ENCODE results near the gene ZNF814.
"Not testable (repeated sequence)": the region's sequence is repeated elsewhere in the genome, so short reads cannot be mapped to it uniquely, and the experiment has no call there.

Gene ZNF814

DNA sequence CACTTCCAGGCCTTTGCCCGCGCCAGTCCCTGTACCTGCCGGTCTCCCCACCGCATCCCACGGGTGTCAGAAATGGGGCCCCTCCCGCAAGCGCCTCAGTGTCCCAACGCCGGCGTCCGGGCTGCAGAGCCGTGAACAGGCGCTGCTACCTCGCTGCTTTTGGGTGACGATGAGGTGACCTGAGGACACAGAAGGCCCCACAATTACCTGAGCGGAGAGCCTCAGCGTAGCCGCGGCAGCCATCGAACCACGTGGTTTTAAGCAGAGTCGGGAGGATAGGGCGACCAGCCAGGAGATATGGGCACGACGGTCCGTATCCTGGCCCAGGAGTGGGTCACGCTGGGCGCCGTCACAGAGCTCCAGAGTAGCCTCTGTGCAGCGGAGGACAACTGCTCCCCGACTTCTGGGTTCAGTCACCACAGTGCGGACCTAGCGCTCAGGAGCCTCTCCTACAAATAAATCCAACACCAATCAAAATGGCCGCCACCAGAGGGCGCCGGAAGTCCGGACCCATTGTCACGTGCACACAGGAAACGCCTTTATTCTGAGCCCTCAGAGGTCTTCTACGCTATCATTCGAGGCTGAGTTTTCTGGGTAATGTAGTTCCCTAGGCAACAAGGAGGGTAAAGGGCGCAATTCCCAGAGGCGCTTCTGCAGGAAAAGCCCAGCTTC is at the start of gene ZNF814:
TSS of gene ZNF814 (minus strand) at position 478 of the 672 bp plus-strand sequence. CDS start at position 243, 235 bp downstream.
- peak; percentile 29 for DNase-seq (ENCODE audit: low read depth)

DNA sequence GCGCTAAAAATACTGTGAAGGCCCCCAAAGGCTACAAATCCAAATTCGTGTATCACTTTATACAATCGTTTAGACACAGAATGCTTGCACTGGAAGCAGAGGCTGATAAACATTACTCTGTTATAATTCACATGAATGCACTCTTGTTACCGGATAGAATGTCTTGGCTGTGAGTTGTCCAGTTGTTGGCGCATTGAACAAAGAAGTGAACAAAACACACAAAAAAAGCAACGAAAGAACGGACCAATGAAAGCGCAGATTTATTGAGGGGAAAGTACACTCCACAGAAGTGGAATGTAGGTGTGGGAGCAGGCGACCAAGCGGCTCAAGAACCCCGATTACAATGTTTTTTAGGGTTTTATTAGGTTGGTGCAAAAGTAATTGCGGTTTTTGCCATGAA is 46.9 kb upstream of the ZNF814 start:
- no peak for DNase-seq (ENCODE audit: low read depth)

DNA sequence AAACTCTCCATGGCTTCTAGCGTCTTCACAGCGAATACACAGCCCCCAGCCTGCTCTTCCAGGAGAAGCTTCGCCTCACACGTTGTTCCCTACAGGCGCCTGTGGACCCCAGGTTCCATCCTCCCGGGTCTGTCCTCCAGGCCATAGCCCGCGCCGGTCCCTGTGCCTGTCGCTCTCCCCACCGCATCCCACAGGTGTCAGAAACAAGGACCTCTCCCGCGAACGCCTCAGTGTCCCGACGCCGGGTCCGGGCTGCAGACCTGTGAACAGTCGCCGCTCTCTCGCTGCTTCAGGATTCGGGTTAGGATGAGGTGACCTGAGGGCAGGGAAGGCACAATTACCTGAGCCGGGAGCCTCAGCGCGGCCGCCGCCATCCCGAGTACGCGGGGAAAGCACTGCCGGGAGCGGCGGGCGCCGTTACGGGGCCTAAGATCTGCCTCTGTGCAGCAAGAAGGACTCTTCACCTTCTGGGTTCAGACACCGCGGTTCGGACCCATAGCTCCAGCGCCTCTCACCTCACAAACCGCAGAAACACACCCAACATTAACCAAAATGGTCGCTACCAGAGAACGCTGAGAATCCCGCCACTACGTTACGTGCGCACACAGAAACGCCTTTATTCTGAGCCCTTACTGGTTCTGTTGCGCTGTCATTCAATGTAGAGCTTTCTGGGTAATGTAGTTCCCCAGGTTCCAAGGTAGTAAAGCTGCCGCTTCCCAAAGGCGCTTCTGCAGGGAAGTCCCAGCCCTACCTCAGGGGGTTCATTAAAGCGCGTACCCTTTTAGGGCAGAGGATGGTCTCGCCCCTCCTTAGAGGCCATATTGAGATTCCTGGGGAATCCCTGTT is 46.2 kb upstream of the ZNF814 start, which contains the start of gene ZNF418:
TSS of gene ZNF418 (minus strand) at position 583 of the 846 bp plus-strand sequence. CDS start 1,580 bp downstream, outside the sequence.
- no peak for DNase-seq (ENCODE audit: low read depth)

DNA sequence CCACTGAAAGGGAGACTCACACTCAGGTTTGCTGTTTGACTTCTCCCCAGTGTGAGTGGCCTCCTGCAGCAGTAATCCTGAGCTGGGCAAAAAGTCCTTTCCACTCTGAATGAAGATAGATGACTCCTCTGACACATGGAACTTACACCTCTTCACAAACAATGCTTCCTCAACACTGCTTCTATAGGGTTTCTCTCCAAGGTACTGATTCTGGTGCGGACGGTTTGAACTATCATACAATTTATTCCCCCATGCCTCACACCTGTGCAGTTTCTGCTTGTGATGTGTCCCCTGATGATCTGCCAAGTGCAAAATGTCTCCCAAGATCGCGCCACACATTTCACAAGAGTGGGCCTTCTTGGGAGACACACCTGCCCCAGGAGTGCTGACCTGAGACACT is 38.8 kb upstream of the ZNF814 start:
- DNase-seq (ENCODE audit: low read depth), result no peak

DNA sequence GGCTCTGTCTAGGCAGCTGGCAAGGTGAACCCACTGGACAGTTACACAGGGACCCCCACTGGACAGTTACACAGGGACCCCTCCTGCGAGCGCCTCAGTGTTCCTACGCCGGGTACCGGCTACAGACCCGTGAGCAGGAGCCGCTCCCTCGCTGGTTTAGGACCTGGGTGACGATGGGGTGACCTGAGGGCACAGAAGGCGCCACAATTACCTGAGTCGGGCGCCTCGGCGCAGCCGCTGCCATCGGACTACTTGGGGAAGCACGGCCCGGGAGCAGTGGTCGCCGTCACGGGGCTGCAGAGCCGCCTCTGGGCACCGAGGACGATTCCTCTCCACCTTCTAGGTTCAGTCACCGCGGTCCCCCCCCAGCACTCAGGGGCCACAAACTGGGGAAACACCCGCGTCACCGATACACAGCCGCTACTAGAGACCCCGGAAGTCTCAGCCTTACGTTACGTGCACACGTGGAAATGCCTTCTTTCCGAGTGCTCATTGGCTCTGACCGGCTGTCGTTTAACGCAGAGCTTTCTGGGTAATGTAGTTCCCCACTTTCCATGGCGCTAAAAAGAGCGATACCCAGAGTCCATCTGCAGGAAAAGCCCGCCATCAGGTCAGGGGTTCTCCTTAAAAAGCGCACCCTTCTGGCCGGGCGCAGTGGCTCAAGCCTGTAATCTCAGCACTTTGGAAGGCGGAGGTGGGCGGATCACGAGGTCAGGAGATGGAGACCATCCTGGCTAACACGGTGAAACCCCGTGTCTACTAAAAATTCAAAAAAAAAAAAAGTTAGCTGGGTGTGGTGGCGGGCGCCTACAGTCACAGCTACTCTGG is 27.5 kb upstream of the ZNF814 start, which contains the start of gene ZNF417:
TSS of gene ZNF417 (minus strand) at position 425 of the 828 bp plus-strand sequence. CDS start at position 244, 181 bp downstream.
- DNase-seq (ENCODE audit: low read depth), result peak; percentile 84

DNA sequence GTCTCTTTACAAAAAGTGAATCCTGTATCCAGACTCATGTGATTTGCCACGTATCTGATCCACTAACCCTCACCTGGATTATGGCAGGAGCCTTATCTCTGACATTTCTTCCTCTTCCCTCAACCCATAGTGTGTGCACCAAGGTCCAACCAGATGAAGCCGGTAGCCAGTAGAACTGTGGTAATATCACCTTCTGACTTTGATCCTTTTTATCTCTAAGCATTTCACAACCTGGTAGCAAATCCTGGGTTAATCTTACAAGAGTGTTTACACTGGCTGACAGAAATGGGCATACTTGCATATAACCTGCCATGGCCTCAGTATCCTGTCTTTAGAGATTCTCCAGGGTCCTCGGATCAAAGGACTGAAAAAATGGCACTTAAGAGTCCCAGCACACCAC is 25.7 kb upstream of the ZNF814 start:
- DNase-seq (ENCODE audit: low read depth), result no peak

DNA sequence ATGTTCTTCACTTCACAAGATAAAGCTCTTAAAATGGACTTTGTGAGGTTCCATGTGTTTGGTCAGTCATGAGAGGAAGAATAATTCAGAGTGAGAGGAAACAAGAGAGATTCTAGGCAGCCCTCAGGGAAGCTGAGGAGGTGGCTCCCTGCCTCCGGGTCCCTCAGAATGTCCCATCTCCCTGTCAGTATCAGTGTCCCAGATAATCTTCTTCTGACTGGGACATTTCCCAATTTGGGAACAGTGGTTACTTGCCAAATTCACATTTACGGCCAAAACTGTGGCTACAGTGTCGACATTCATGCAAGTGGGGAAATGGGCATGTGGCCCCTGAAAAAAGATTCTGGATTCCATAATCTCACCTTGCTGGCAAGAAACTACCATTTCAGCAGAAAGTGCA is 18.6 kb upstream of the ZNF814 start:
- DNase-seq (ENCODE audit: low read depth), result no peak

DNA sequence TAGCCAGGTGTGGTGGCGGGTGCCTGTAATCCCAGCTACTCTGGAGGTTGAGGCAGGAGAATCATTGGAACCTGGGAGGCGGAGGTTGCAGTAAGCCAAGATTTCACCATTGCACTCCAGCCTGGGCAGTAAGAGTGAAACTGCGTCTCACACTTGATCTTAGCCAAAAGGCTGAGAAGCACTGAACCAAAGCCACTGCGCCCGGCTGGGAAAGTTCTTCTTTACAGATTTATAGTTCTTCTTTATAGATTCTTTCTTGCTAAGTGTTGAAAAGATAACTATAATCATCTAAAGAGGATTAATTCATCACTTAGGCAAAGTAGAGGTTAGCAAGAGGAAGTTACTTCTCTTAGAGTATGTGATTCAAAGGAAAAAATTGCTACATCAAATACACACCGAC is 16.4 kb upstream of the ZNF814 start:
- no peak for DNase-seq (ENCODE audit: low read depth)

DNA sequence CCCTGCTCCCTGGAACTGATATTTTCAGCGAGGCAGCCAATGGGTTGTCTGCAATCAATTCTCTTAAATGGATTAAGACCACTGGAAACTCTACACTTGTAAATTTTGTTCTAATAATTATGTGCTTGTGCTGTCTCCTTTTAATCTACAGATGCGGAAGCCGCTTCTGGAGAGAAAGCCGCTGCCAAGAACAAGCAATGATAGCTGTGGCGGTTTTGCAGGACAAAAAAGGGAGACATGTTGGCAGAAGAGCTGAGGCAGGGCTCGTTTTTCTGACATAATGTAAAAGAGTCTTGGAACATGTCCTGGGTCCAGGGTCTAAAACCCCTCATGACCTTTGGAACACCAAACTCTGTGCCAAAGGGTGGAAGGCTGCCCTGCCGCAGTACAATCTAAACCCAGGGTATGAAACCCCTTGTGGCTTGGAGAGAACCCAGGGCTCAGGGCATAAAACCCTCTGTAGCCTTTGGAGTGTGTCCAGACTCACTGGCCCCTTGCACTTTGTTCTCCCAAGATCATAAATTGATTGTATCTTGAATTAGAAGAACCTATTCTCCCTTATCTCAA is 14.9 kb upstream of the ZNF814 start:
- DNase-seq (ENCODE audit: low read depth), result no peak

DNA sequence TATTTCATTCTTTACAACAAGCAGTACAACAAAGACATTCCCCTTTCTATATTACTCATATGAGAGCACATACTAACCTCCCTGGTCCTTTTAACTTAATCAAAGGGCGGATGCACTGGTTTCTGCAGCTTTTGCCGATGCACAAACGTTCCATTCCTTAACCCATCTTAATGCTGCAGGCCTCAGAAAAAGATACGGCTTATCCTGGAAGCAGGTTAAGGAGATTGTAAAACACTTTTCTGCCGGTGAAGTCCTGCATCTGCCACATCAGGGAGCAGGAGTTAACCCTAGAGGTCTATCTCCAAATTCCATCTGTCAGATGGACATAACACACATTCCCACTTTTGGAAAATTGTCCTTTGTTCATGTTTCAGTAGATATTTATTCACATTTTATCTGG is 11.5 kb upstream of the ZNF814 start:
- DNase-seq (ENCODE audit: low read depth), result no peak

DNA sequence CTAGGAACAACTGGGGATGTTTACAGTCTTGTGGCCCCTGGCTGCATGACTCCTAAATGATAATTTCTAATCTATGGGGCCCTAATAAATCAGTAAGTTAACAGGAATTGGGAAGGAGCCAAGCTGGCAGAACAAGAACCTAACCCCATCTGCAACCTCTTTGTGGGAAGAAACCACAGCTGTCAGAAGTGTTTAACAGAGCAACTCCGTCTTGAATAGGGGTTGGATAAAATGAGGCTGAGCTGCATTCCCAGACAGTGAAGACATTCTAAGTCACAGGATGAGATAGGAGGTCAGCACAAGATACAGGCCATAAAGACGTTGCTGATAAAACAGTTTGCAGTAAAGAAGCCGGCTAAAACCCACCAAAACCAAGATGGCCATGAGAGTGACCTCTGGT is 1.9 kb upstream of the ZNF814 start:
- not testable (repeated sequence) for DNase-seq (ENCODE audit: low read depth)

DNA sequence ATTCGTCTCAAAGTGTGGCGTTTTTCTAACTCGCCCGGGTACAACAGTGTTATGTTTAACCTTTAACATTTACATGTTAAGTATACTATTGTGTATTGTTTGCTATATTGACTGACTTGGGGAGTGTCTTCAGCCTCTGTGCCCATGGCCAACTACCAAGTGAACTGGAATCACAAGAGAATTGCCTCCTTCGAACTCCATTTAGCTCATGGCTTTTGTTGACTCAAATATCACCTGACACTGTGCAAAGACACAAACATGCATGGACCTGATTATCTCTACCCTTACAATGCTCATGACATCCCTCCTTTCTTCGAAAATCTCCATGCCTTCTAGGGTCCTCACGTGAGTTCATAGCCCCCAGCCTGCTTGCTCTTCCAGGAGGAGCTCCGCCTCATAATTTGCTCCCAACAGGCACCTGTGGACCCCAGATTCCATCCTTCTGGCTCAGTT is 704 bp downstream of the ZNF814 start:
- DNase-seq (ENCODE audit: low read depth), result no peak

DNA sequence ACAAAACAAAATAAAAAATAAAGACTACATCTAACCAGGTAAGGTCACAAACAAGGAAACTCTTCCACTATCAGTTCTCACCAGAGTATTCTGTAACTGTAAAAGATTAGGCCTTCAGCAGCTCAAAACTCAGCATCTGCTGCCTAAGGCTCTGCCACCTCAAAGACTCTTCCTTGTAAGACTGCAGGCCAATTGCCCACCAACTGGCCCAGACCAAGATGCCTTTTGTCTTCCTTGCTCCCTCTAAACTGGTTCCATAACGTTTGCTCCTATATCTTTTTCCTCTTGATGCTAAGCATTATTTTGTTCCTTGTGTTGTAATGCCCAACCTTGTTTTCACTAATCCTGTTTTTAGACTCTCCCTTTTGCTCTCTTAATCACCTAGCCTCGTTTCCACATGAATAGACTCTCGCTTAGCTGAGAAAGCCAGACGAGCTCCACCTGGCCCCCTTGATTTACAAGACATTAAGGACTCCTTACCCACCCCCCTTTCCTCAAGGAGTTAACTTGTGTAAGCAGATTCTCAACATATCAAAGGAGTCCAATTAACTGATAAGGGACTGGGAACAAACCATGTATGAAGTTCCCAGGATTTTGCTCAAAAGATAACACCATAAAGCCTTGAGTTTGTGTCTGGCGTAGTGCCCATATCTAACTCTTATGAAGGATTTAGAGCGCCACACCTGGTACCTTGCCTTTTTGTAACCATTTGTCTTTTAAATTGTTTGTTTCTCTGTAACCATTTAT is 1.5 kb downstream of the ZNF814 start:
- DNase-seq (ENCODE audit: low read depth), result no peak

DNA sequence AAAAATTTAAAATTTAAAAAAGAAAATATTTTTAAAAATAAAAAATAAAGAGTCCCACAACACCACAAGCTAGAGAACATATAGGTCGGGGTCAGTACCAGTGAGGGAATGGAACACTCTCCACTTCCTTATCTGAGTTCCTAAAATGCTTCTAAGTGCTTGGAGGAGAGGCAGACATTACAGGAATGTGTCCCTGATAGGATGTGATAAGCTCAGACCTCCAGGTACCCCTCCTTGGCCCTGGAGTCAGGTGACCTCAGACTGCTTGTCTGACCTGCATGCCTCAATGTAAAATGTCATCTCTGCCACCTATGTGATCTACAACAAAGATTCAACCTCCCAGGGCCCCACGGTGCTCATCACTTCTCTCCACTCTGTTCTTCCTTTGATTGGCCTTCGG is 2.8 kb downstream of the ZNF814 start:
- no peak for DNase-seq (ENCODE audit: low read depth)

DNA sequence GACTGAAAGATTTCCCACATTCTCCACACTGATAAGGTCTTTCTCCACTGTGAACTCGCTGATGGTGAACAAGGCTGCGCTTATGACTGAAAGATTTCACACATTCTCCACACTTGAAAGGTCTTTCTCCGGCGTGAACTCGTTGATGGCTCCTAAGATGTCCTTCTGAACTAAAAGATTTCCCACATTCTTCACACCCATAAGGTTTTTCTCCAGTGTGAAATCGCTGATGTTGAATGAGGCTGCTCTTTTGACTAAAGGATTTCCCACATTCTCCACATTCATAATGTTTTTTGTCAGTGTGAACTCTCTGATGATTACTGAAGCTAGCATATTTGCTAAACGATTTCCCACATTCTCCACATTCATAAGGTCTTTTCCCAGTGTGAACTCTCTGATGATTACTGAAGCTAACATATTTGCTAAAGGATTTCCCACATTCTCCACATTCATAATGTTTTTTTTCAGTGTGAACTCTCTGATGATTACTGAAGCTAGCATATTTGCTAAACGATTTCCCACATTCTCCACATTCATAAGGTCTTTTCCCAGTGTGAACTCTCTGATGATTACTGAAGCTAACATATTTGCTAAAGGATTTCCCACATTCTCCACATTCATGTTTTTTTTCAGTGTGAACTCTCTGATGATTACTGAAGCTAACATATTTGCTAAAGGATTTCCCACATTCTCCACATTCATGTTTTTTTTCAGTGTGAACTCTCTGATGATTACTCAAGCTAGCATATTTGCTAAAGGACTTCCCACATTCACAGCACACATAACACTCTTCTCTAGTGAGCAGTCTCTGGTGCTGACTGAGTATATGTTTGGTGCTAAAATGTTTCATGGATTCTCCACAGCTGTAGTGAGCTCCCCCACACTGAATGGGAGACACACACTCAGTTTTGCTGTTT is 14.7 kb downstream of the ZNF814 start:
- not testable (repeated sequence) for DNase-seq (ENCODE audit: low read depth)

DNA sequence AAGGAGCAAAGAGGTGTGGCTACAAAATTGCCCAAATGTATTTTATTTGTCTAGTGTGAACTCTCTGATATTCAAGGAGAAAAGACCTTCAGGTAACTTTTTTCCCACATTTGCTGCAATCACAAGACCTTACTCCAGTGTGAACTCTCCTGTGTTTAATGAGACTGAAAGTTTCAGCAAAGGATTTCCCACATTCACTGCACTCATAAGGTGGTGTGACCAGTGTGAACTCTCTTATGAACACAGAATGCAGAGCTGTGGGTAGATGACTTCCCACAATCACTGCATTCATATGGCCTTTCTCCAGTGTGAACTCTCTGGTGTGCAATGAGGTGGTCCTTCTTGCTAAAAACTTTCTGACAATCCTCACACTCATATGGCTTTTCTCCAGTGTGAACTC is 16.4 kb downstream of the ZNF814 start:
- DNase-seq (ENCODE audit: low read depth), result no peak

DNA sequence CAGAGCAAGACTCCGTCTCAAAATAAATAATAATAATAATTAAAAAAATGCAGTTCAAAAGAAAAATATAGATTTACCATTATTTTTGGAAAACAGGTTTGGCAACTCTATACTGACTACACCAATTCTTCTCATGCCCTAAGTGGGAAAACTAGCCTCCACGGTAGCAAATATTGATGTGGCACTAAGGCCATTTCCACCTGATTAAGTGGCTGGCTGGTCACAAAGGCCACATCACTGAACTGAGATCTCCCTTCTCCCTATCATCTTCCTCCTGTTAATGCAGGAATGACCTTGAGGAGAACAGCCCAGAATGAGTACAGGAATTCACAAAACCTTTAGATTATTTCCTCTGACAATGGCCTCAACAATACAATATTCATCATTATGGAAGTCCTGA is 18.6 kb downstream of the ZNF814 start:
- DNase-seq (ENCODE audit: low read depth), result no peak

DNA sequence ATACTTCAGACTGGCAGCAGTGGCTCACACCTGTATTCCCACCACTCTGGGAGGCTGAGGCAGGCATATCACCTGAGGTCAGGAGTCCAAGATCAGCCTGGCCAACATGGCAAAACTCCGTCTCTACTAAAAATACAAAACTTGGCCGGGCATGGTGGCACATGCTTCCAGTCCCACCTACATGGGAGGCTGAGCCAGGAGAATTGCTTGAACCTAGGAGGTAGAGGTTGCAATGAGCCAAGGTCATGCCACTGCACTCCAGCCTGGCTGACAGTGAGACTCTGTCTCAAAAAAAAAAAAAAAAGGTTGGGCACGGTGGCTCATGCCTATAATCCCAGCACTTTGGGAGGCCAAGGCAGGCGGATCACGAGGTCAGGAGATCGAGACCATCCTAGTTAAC is 19.2 kb downstream of the ZNF814 start:
- DNase-seq (ENCODE audit: low read depth), result not testable (repeated sequence)

DNA sequence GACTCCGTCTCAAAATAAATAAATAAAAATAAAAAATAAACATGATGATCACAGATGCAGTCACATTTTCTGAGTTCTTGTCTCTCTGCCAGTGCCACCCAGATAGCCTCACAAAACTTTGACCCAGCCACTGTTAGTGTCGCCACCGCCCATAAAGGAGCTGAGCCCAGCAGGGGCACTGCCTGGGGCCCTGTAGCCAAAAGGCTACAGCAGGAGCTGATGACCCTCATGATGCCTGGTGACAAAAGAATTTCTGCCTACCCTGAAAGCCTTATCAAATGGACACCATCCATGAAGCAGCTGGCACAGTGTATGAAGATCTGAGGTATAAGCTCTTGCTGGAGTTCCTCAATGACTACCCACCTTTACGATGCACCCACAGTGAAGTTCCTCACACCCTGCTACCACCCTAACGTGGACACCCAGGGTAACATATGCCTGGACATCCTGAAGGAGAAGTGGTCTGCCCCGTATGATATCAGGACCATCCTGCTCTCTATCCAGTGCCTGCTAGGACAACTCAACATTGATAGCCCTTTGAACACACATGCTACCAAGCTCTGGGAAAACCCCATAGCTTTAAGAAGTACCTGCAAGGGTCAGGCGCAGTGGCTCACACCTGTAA is 20.9 kb downstream of the ZNF814 start:
- DNase-seq (ENCODE audit: low read depth), result no peak

DNA sequence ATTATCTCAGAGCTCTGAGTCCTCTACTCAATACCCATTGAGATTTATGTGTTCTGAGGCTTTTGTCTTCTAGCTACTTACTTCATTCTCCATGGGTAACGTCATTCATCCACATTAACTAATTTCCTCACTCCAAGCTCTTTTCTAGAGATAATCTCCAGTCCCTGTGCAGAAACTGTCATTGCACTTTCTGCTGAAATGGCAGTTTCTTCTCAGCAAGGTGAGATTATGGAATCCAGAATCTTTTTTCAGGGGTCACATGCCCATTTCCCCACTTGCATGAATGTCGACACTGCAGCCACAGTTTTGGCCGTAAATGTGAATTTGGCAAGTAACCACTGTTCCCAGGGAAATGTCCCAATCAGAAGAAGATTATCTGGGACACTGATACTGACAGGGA is 26.5 kb downstream of the ZNF814 start:
- not testable (repeated sequence) for DNase-seq (ENCODE audit: low read depth)

Measured in T-helper 22 cell (primary cell).